T47D (cell line): ENCODE measurements around the gene MEPCE.
"Not testable (repeated sequence)": the region's sequence is repeated elsewhere in the genome, so short reads cannot be mapped to it uniquely, and the experiment has no call there.

Experiments used
- DNase-seq, 2 experiments: peaks; one replicate each; pipeline versions ENCODE4 v3.0.0 to v3.0.0-alpha.2; 2011 to 2012; ENCODE audit warnings: low read depth in 1 of 2, low spot score in 1 of 2
- JUND ChIP-seq: IDR thresholded peaks from 2 replicates; pipeline ENCODE4 v1.6.1; 2012; ENCODE audit warnings: low read depth
- in situ Hi-C: cut with HindIII; loops from 2 replicates; pipeline ENCODE4 v1.10.0; 2016; ENCODE audit warnings: low sequenced_read_pairs, low pct_unique_long_range_greater_than_20kb

MEPCE gene

DNA sequence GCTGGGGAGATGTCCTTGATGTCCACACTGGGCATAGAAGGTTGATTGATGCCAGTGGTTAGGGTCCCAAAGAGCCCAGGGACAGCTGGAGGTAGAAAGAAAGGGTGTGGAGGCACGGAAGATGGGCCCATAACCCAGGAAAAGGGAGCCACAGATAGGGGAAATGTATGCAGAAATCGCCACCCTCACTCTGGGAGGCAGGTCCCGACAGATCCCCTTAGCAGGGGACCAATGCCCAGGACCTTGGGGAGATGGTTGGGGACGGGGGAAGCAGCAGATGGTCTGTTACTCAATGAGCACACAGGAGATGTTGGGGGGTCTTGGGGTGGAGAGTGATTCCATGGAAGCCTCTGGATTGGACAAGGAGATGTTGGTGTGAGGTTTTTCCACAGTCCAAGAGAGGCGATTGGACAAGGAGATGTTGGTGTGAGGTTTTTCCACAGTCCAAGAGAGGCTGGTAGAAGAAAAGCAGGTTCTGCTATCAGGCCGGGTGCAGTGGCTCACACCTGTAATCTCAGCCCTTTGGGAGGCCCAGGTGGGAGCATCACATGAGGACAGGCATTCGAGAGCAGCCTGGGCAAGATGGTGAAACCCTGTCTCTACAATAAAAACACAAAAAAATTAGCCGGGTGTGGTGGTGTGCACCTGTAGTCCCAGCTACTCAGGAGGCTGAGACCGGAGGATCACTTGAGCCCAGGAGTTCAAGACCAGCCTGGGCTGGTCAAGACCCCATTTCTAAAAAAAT lies 13.6 kb downstream of the MEPCE start:
- no peak for DNase-seq
- no peak for TF ChIP-seq JUND
- in situ Hi-C loops: no loop called here

DNA sequence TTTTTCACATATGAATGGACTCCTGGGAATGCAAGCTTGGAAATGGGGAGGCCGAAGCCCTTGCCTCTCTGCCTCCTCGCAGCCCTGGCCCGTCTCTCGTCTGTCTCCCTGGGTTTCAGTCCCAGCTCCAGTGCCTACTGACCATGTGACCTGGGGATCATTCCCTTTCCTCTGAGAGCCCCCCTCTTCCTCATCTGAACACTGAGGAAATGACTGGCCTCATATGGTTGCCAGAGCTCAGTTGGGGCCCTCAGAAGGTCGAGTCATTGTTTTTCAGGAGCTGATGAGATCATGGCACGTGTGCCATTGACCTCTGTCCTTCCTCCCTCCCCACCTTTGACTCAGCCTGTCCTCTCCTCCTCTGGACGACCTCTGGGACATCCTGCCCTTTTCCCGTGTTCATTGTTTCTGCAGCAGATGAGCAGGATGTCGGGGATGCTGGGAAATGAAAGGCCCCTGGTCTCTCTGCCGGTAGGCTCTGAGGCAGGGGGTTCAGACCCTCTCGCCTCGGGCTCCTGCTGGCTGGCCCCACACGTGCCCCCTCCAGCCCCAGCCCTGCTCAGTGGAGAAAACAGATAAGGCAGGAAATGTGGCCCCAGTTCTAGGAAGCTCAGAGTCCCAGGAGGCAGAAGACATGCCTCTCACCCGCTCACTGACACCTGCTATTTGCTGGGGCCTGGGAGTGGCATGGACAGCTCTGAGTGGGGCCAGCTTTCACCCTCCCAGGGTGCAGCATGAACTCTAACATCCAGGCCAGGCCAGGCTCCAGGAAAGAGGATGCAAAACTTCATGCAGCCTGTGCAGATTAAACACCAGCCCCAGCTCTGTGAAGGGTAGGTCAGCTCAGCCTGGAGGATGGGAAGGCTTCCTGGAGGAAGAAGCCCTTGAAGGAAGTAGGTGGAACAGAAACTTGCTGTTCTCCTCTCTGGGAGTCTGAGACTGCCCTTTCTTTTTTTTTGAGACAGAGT lies 15.0 kb downstream of the MEPCE start:
- DNase-seq: no peak
- in situ Hi-C loops: no loop called here
- no peak for TF ChIP-seq JUND

DNA sequence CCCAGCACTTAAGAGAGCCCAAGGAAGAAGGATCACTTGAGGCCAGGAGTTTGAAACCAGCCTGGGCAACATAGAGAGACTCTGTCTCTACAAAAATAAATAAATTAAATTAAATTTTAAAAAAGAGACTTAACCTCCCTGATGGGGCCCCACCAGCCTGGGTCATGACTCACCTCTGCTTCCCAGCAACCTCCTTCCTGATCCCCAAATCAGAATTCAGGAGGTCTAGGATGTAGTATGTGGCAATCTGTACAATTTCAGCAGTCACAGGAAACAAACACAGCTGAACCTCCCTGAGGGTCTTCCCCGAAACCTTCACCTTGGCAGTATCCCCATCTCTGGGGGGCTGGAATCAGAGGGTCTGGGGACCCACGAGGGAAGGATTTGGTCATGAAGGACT lies 16.4 kb downstream of the MEPCE start:
- in situ Hi-C loops: no loop called here
- DNase-seq: no peak
- TF ChIP-seq JUND: no peak

DNA sequence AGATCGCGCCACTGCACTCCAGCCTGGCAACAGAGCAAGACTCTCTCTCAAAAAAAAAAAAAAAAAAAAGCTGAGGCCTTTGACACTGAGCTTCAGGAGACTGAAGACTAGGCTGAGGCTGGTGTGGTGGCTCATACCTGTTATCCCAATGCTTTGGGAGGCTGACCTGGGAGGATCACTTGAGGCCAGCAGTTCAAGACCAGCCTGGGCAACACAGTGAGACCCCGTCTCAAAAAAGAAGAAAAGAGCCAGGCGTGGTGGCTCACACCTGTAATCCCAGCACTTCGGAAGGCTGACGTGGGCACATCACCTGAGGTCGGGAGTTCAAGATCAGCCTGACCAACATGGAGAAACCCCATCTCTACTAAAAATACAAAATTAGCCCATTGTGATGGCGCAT lies 17.7 kb downstream of the MEPCE start:
- DNase-seq, in situ Hi-C loops: not testable (repeated sequence)

DNA sequence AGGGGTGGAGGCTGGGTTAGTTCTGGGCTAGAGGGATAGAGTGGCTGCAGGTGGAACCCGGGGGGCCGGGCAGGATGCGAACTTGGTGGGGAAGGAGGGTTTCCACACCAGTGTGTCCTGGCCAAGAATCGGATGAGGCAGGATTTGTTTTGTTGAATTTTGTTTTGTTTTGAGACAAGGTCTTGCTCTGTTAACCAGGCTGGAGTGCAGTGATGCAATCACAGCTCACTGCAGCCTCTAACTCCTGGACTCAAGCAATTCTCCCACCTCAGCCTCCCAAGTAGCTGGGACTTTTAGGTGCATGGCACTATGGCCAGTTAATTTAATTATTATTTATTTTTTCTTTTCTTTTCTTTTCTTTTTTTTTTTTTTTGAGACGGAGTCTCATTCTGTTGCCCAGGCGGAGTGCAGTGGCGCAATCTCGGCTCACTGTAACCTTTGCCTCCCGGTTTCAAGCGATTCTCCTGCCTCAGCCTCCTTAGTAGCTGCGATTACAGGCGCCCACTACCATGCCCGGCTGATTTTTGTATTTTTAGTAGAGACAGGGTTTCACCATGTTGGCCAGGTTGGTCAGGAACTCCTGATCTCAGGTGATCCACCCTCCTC lies 19.7 kb downstream of the MEPCE start:
- DNase-seq: no peak
- TF ChIP-seq JUND: no peak
- in situ Hi-C loops: no loop called here

DNA sequence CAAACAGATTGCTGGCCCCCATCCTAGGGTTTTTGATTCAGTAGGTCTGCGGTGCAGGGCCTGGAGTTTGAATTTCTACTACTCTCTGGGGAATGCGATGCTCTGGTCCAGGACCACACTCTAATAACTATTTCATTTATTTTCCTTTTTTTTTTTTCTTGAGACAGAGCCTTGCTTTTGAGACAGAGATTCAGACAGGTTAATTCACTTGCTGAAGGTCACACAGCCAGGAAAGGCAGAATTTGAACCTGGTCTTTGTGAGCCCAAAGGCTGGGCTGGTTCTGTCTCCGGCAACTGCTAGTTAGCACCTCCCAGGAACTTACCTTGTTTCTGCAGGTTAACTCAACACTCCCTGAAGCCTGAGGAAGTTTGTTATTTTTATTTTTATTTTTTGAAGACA lies 22.9 kb downstream of the MEPCE start:
- no peak for DNase-seq
- in situ Hi-C loops: no loop called here
- no peak for TF ChIP-seq JUND

DNA sequence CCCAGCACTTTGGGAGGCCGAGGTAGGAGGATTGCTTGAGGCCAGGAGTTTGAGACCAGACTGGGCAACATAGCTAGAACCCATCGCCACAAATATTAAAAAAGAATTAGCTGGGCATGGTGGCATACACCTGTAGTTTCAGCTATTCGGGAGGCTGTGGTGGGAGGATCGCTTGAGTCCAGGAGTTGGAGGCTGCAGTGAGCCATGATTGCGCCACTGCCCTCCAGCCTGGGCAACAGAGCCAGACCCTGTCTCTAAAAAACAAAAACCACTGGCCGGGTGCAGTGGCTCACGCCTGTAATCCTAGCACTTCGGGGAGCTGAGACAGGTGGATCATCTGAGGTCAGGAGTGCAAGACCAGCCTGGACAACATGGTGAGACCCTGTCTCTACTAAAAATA lies 24.2 kb downstream of the MEPCE start:
- in situ Hi-C loops, DNase-seq: not testable (repeated sequence)

DNA sequence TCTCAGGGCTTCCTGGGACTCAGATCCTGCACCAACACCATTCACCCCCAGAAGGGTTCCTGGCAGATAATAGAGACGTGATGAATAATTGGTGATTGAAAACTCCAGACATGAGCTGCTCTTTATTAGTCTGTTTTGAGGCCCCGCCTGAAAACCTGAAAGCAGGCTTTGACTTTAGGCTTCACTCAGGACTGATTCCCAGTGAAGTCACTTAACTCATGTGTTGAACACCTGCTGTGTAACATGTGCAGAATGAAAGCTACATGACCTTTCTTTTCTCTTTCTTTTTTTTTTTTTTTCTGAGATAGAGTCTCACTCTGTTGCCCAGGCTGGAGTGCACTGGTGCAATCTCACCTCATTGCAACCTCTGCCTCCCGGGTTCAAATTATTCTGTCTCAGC lies 25.6 kb downstream of the MEPCE start:
- DNase-seq: no peak
- TF ChIP-seq JUND: no peak
- in situ Hi-C loops: no loop called here

DNA sequence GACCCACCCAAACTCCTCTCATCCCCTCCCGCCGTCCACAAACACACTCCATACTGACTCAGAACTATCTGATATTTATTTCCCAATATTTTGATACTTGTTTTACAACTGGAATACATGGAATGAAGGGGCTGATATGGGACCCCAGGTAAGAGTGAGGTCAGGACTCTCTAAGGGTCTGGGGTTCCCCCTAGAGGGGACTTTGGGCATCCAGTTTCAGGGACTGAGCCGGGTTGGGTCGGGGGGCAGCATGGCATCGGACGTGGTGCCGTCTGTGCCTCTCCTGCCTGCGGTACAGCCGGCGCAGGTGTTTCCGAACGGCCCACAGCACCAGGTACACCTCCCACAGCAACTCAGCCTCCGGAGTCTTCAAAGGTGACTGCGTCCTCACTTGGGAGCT lies 26.9 kb downstream of the MEPCE start:
- in situ Hi-C loops: no loop called here
- no peak for TF ChIP-seq JUND
- DNase-seq: no peak

DNA sequence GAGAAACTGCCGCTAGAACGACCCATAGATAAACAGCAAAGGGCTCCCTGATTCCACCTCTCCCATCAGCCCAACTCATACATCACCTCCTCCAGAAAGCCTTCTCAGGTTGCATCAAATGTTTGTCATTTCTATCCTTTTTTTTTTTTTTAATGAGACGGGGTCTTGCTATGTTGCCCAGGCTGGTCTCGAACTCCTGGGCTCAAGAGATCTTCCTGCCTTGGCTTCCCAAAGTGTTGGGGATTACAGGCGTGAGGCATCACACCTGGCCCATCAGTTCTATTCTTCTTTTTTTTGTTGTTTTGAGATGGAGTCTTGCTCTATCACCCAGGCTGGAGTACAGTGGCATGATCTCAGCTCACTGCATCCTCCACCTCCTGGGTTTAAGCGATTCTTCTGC lies 27.4 kb downstream of the MEPCE start:
- no peak for TF ChIP-seq JUND
- in situ Hi-C loops: no loop called here
- no peak for DNase-seq

DNA sequence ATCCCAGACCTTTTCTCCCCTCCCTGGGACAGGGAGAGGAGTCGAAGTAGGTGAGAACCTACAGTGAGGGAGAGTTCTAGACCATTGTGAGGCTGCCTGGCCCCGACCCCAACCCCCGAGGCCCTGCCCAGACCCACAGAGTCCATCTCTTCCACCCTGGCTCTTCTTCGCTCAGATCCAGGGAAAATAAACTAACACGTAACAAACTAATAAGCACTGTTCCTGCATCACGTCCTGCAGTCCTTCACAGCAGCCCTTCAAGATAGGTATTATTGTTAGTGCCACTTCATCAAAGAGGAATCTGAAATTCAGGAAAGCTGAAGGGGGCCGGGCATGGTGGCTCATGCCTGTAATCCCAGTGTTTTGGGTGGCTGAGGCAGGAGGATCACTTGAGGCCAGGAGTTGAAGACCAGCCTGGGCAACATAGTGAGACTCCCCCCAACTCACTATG lies 34.6 kb downstream of the MEPCE start, which contains the start of gene SPACDR:
SPACDR (minus strand) TSS at position 51 of the 451 bp plus-strand sequence. CDS start 235 bp downstream, outside the sequence.
- in situ Hi-C loops: no loop called here
- no peak for DNase-seq
- TF ChIP-seq JUND: no peak

DNA sequence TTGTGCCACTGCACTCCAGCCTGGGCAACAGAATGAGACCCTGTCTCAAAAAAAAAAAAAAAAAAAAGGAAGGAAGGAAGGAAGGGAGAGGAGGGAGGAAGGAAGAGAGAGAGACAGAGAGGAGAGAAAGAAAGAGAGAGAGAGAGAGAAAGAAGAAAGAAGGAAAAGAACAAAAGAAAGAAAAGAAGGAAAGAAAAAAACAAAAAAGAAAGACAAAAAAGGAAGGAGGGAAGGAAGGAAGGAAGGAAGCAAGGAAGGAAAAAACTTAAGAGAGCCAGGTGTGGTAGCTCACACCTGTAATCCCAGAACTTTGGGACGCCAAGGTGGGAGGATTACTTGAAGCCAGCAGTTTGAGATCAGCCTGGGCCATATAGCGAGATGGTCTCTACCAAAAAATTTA lies 35.2 kb downstream of the MEPCE start:
- no peak for DNase-seq
- in situ Hi-C loops: no loop called here
- no peak for TF ChIP-seq JUND

DNA sequence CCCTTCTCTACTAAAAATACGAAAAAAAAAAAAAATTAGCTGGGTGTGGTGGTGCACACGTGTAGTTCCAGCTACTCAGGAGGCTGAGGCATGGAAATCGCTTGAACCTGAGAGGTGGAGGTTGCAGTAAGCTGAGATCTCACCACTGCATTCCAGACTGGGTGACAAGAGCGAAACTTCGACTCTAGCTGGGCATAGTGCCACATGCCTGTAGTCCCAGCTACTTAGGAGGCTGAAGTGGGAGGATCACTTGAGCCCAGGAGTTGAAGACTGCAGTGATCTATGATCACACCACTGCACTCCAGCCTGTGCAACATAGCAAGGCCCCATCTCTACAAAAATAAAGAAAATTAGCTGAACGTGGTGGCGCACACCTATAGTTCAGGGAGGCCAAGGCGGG lies 35.7 kb downstream of the MEPCE start:
- in situ Hi-C loops: no loop called here

More for the DNA sequence above, 35.7 kb downstream of the MEPCE start:
- no peak for TF ChIP-seq JUND
- DNase-seq: no peak
